ENCODE data around the gene CNTN1.

DNA sequence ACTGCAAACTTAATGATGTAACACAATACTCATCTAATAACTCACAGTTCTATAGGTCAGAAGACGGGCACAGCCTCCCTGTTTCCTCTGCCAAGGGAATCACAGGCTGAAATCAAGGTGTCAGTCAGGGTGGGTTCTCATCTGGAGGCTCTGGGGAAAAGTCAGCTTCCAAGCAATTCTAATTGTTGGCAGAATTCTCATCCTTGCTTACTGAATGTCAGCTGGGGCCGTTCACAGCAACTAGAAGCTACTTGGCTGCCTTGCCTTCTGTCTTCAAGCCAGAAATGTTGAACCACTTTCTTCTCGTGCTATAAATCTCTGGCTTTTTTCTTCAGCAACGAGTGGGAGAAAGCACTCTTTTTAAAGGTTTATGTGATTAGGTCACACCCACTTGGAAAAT is 415.8 kb downstream of the CNTN1 start:
- TF ChIP-seq NFRKB (IDR thresholded peaks at IDR 0.05), result no peak
- no peak for TF ChIP-seq FOXM1 (IDR thresholded peaks at IDR 0.05; ENCODE audit: borderline replicate concordance)
- TF ChIP-seq SP1 (IDR thresholded peaks at IDR 0.05), result no peak
- no peak for TF ChIP-seq ELF4 (IDR thresholded peaks at IDR 0.05)
- TF ChIP-seq SUZ12 (IDR thresholded peaks at IDR 0.05), result no peak
- TF ChIP-seq BHLHE40 (IDR thresholded peaks at IDR 0.05; ENCODE audit: borderline replicate concordance), result no peak
- TF ChIP-seq, protein P1, sequence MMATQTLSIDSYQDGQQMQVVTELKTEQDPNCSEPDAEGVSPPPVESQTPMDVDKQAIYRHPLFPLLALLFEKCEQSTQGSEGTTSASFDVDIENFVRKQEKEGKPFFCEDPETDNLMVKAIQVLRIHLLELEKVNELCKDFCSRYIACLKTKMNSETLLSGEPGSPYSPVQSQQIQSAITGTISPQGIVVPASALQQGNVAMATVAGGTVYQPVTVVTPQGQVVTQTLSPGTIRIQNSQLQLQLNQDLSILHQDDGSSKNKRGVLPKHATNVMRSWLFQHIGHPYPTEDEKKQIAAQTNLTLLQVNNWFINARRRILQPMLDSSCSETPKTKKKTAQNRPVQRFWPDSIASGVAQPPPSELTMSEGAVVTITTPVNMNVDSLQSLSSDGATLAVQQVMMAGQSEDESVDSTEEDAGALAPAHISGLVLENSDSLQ (IDR thresholded peaks at IDR 0.05), result no peak
- TF ChIP-seq FOXK2 (IDR thresholded peaks at IDR 0.05), result no peak
- no peak for TF ChIP-seq ZNF384 (IDR thresholded peaks at IDR 0.05)
- no peak for TF ChIP-seq L3MBTL2 (conservative IDR thresholded peaks at IDR 0.05)
- no peak for TF ChIP-seq FOXA1 (IDR thresholded peaks at IDR 0.05)

Measured in HEK293T (cell line).